Stimulated activated CD4-positive, alpha-beta T cell treated with anti-CD3 and anti-CD28 coated beads, TNF-alpha, amount 100 ng/mL, for 24 hours (primary cell): ENCODE results near the gene ABCF2.

Experiments used
- DNase-seq, 3 experiments: peaks; one replicate each; pipeline ENCODE4 v3.0.0-alpha.2; 2020; ENCODE audit warnings: low read depth in 3 of 3

The ABCF2 gene

DNA sequence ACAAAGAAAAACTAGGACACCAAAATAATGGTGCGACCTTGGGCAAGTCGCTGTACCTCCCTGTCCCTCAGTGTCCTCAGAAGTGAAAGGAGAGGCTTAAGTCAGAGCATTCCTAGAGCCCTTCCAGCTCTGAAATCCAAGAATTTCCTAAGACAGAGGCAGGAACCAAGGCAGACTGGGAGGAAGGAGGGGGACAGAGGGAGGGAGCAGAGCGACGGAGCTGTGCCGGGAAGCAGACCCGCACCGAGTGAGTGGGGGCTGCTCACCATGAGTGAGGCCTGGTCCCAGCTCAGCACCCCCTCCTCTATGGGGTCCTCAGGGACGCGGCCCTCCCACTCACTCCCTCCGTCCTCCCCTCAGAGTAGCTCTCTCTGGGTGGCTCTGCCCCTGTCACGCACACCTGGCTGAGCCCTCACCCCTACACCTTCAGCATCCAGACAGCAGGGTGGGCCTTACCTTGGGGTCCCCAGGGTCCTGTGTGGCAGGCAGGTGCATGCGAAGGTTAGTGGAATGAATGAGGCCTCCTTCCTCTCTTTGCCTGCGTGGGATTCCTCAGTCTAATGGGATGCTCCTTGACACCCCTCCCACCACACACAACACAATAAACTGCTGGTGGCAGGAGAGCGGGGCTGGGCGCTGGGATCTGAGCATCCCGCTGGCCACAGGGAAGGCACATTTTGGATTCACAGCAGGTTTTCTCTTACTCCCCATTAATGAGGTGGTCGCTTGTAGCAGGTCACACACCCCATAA lies 26.1 kb upstream of the ABCF2 start:
- no peak for DNase-seq

GRCh38 chr7:151252561-151252835 lies 25.5 kb upstream of the ABCF2 start:
- no peak for DNase-seq

GRCh38 chr7:151251689-151252560 lies 24.9 kb upstream of the ABCF2 start:
- DNase-seq, result no peak

DNA sequence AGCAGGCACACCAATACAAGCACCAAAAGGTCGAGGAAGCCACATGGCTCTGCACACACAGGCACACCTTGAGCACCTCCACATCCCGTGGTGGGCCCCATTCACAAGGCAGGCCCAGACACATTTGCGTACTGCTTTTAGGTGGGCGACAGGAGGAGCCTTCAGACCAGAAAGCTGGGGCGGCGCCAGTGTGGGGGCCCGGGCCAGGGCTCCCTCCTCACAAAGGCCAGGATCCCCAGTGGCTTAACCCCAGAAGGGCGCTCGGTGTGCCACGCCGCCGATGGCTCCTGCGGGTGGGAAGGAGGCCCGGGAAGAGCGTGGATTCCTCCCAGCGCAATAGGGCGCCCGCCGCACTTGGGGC lies 24.3 kb upstream of the ABCF2 start:
- DNase-seq, result no peak

DNA sequence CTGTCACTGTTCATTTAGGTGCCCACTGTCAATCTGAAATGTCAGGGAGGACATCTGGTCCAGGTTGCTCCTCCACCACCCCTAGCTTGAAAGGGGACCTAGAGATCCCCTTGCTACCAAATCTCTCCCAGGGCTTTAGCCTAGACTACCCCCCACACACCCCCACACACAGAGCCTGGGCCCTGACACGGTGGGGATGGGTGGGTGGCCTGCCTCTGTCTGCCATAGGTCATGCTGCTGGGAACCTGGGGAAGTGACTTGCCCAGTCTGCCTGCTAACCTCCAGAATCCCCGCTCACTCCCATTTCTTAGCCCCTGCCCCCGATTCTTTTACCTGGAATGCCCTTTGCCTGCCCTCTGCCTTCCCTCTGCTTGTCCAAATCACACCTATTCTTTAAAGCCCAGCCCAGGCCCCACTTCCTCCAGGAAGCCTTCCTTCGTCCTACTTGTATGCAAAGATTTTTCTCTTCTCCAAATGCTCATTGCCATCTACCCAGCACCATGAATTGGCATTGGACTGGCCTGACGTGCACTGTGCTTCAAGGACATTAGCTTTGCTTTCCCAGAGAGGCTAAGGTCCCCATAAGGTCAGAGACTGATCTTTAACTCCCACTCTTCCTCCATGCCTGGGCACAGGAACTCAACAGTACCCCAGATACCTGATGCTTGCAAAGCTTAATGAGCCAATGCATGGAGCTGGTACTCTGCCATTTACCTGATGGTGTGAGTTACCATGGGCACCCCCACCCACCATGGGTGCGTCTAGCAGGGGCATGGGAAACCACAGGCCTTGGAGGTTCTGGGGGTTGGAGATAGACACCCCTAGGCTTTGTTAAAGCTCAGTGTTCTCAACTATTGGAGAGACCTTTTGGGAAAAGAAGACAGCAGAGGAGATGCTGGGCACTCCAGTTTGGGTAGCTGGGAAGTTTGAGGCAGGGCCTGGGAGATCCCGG lies 23.5 kb upstream of the ABCF2 start:
- no peak for DNase-seq

GRCh38 chr7:151249732-151250072 lies 22.7 kb upstream of the ABCF2 start:
- no peak for DNase-seq

DNA sequence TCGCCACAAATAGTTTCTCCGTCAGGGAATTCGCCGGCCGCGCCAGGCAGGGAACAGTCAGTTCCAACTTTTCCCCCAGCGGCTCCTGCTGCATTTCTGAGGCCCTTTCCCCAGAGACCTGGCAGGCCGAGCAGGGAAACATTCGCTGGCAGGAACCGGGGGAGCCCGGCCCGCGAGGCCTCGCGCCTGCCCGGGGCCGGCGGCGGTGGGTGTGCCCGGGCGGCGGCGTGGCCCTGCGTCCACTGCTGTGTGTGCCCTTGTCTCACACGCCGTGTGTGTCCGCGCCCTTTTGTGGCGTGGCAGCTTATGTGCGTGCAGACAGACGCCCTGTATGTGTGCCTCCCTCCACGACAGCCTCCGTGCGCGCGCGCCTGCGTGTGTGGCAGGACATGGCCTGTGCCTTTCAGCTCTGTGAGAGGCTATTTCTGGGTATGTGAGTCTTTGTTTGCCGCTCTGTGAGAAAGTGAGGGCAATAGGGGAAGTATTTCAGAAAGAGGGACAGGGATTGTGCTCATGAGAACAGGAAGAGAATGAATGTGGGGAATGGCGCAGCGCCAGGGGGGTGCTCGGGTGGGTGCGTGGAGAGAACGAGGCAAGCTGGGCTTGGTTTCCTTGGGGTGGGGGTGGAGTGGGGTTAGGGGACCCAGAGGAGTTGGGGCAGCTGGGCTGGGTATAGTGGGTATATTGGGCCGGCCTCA lies 22.2 kb upstream of the ABCF2 start:
- DNase-seq, result peak in 1 of 3 experiments; percentile 32

GRCh38 chr7:151248346-151249033 lies 21.5 kb upstream of the ABCF2 start, which contains the start of gene SMARCD3:
Gene SMARCD3, minus strand, starts transcription at chr7:151248694. Its CDS starts 132 bp downstream, at chr7:151248562.
- no peak for DNase-seq

GRCh38 chr7:151247611-151248345 lies 20.8 kb upstream of the ABCF2 start:
- no peak for DNase-seq

- DNase-seq, result no peak
Observed at GRCh38 chr7:151246851-151247580, 20.0 kb upstream of the ABCF2 start.

- DNase-seq, result no peak
Observed at GRCh38 chr7:151246102-151246850, 19.3 kb upstream of the ABCF2 start.

- peak in 1 of 3 experiments; percentile 58 for DNase-seq
Observed at GRCh38 chr7:151245360-151246101, 18.5 kb upstream of the ABCF2 start.

GRCh38 chr7:151244841-151245346 lies 17.9 kb upstream of the ABCF2 start:
- no peak for DNase-seq

DNA sequence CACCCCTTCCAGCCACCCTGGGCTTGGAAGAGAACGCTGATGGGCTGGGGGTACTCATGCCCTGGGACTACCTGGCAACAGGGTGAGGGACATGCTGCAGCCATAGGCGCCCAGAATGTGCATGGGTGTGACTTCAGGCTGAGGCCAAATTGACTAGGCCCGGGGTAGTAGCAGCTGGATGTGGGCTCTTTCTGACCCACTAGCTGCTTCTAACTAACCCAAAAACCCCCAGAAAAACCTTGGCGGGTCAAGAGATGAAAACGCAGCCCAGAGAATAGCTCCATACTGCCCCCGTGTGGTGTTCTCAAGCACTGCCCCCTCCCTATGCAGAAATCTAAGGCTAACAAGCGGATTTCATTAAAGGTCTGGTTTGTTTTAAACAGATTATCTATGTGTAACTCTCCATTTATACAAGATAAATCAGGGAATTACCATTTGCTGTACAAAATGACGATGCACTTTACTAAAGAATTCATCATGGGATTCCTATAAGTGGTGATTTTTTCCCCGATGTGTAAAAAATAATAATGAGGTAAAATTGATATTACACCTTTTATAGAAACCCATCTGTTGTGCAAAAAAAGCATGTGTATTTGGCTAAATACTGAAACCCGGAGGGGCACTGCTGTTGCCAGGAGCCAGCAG lies 17.3 kb upstream of the ABCF2 start:
- peak in 1 of 3 experiments; percentile 58 for DNase-seq

DNA sequence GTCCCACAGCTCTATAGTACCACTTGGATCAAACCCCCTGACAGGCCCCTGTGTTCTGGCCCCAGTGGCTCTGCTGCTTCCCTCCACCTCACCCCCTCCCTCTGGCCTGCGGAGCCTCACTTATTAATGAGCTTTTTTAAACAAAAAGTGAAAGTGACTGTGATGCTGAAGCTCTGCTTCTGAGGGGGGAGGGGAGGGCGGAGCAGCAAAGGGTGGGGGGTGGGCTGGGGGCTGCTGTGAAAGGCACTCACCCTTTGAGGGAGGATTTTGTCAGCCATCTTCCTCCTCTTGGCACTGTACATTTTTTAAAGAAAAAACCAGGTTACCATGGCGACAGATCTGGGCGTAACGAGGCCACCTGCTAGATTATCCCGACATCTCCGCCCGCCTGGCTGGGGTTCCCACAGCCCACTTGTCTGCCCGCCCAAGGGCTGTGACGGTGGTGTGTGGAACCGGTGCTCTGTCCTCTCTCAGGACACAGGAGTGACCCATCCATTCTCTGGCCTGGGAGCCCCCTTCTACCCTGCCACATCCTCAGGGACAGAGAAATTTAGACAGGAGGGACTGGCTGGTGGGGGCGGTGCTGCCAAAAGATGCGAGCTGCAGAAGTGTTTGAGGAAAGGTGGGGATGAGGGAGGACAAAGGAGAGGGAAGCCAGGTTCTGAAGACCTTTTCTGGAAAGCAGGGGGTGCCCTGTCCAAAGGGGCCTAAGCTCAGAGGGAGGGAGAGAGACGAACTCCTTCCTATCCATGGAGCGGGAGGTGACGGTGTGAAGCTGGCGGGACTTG lies 16.6 kb upstream of the ABCF2 start:
- DNase-seq, result no peak

- no peak for DNase-seq
Observed at GRCh38 chr7:151243045-151243349, 16.0 kb upstream of the ABCF2 start.
